ENCODE results near the gene OR4K5.
"Not testable (repeated sequence)": the region's sequence is repeated elsewhere in the genome, so short reads cannot be mapped to it uniquely, and the experiment has no call there.

OR4K5 gene

DNA sequence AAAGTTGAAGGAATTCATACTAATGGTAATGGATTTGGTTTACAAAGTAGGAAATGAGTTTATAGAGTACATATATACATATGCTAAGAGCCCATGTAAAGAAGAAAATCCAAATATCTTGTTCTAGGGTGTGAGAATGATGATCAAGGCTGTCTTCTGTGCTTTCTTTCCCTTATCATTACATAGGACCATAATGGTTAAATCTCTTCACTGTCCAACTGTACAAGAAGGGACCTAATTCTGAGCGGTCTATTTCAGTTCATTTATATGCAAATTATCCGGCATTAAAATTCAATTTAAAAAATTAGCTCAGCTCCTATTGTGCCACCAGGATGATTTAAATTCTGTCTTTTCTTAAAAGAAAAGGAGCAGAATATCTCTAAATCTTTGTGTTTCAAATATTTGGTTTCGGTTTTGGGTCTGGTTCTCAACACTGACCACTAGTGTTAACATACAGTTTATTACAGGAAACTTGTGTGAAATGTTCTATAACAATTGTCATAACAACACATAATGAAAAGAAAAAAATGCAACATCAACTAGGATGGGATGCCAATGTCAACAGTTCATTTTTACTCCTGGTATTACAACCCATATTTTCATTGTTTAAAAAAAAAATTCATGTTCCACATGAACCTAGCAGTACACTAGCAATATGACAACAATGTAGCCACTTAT, 27.1 kb downstream of the OR4K5 start:
- no peak for DNase-seq (ENCODE audit: low spot score)
- TF ChIP-seq, protein P1, sequence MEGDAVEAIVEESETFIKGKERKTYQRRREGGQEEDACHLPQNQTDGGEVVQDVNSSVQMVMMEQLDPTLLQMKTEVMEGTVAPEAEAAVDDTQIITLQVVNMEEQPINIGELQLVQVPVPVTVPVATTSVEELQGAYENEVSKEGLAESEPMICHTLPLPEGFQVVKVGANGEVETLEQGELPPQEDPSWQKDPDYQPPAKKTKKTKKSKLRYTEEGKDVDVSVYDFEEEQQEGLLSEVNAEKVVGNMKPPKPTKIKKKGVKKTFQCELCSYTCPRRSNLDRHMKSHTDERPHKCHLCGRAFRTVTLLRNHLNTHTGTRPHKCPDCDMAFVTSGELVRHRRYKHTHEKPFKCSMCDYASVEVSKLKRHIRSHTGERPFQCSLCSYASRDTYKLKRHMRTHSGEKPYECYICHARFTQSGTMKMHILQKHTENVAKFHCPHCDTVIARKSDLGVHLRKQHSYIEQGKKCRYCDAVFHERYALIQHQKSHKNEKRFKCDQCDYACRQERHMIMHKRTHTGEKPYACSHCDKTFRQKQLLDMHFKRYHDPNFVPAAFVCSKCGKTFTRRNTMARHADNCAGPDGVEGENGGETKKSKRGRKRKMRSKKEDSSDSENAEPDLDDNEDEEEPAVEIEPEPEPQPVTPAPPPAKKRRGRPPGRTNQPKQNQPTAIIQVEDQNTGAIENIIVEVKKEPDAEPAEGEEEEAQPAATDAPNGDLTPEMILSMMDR (IDR thresholded peaks at IDR 0.05; ENCODE audit: extremely low read depth, missing control alignments) = no peak

DNA sequence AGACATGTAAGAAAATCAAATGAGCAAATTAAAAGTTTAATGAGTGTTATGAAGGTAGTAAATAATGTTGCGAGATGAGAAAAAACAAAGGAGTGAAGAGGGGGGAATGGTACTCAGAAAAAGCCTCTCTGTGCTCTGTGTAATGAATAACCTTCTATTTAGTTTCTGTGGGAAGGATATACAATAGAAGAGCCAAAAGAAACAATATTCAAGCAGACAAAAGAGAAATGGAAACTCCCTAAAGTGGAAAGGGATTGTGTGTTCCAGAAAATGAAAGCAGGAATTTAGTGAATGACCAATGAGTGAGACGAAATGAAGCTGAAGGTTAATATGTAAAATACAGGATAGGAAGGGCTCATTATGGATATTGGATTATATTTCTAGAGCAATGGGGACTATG, 28.8 kb downstream of the OR4K5 start:
- TF ChIP-seq, protein P1 (IDR thresholded peaks at IDR 0.05; ENCODE audit: extremely low read depth, missing control alignments) = no peak

DNA sequence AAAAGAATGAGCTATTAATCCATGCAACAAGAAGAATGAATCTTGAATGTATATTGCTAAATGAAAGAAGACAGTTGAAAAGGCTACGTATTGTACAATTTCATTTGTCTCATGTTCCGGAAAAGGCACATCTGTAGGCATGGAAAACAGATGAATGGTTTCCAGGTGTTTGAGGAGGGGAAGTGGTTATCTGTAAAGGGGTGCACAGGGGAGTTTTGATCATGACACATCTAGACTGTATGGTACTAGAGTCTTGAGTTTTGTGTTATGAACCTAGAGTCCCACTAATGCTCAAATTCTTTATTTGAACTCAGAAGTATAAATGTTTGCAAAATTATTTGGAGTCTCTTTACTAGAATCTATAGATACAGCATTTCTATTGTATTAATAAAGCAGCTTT, 49.3 kb downstream of the OR4K5 start:
- not testable (repeated sequence) for DNase-seq (ENCODE audit: low spot score)

More for the DNA sequence above, 28.8 kb downstream of the OR4K5 start:
- DNase-seq (ENCODE audit: low spot score) = no peak
